Tibial nerve (tissue), 4 donors: ENCODE results near the gene RASSF5. TPM values are rescaled to one million over a fixed set of nuclear protein-coding genes. Genes with fewer than 3 reads are reported as not detected.
A peak's percentile ranks its signal among the peaks of the same experiment; 100 is the strongest.

Source experiments
- DNase-seq, 2 donors: peaks; one replicate each; pipeline ENCODE4 v3.0.0-alpha.2; 2019; ENCODE audit warnings: low spot score in 2 of 2
- H3K27ac ChIP-seq, 4 donors: fragments of 200-600 bp; sonication (generic) in 3 of 4; one replicate each; pipeline ENCODE4 v1.5.1; 2017 to 2019; ENCODE audit warnings: mild to moderate bottlenecking in 1 of 4
- H3K27me3 ChIP-seq, 2 donors: fragments of 200-600 bp; sonication (generic) in 1 of 2; one replicate each; pipeline versions ENCODE4 v1.5.1 to v1.6.0; 2017 to 2019
- H3K36me3 ChIP-seq, 3 donors: fragments of 200-600 bp; sonication (generic); one replicate each; pipeline ENCODE4 v1.5.1; 2018 to 2019
- H3K4me1 ChIP-seq, 4 donors: fragments of 200-600 bp; sonication (generic) in 3 of 4; one replicate each; pipeline ENCODE4 v1.5.1; 2017 to 2019
- H3K4me3 ChIP-seq, 4 donors: fragments of 200-600 bp; sonication (generic) in 3 of 4; one replicate each; pipeline ENCODE4 v1.5.1; 2017 to 2019; ENCODE audit warnings: mild to moderate bottlenecking in 1 of 4, moderate library complexity in 1 of 4
- H3K9me3 ChIP-seq, 4 donors: fragments of 200-600 bp; sonication (generic) in 3 of 4; one replicate each; pipeline ENCODE4 v1.5.1; 2017 to 2019
- EP300 ChIP-seq, 2 donors: sonication (generic); formaldehyde crosslinking; IDR thresholded peaks; one replicate each; pipeline ENCODE4 v1.6.1; 2017; ENCODE audit warnings: antibody characterized with exemption in 2 of 2, mild to moderate bottlenecking in 1 of 2
- POLR2A ChIP-seq, 2 donors: fragments of 450-650 bp; IDR thresholded peaks; one replicate each; pipeline ENCODE4 v1.6.1; 2017; ENCODE audit warnings: antibody characterized with exemption in 2 of 2, mild to moderate bottlenecking in 2 of 2, moderate library complexity in 2 of 2
- WGBS, 2 donors: methylation state at CpG; one replicate each; pipeline ENCODE4 v1.1.5; 2018; 5-methylcytosine and 5-hydroxymethylcytosine counted together
- total RNA-seq, 4 donors: library from RNA; depleted of rRNA; stranded (reverse); fragments of >200 nt; gene quantifications; one replicate each; pipeline ENCODE4 v1.1.0, GENCODE V29; 2016
- TF ChIP-seq, protein P1 (sequence below), 5 experiments: fragments of 200-600 bp in 3 of 5; fragments of 450-650 bp in 2 of 5; sonication (generic) in 3 of 5; IDR thresholded peaks; one replicate each; pipeline ENCODE4 v1.5.1; 2016 to 2019; ENCODE audit warnings: antibody characterized with exemption in 5 of 5, mild to moderate bottlenecking in 3 of 5, moderate library complexity in 2 of 5

Gene RASSF5, protein sequence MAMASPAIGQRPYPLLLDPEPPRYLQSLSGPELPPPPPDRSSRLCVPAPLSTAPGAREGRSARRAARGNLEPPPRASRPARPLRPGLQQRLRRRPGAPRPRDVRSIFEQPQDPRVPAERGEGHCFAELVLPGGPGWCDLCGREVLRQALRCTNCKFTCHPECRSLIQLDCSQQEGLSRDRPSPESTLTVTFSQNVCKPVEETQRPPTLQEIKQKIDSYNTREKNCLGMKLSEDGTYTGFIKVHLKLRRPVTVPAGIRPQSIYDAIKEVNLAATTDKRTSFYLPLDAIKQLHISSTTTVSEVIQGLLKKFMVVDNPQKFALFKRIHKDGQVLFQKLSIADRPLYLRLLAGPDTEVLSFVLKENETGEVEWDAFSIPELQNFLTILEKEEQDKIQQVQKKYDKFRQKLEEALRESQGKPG
- 10 to 100 TPM; 24.0 to 32.9 (median 30.2) TPM for total RNA-seq

DNA sequence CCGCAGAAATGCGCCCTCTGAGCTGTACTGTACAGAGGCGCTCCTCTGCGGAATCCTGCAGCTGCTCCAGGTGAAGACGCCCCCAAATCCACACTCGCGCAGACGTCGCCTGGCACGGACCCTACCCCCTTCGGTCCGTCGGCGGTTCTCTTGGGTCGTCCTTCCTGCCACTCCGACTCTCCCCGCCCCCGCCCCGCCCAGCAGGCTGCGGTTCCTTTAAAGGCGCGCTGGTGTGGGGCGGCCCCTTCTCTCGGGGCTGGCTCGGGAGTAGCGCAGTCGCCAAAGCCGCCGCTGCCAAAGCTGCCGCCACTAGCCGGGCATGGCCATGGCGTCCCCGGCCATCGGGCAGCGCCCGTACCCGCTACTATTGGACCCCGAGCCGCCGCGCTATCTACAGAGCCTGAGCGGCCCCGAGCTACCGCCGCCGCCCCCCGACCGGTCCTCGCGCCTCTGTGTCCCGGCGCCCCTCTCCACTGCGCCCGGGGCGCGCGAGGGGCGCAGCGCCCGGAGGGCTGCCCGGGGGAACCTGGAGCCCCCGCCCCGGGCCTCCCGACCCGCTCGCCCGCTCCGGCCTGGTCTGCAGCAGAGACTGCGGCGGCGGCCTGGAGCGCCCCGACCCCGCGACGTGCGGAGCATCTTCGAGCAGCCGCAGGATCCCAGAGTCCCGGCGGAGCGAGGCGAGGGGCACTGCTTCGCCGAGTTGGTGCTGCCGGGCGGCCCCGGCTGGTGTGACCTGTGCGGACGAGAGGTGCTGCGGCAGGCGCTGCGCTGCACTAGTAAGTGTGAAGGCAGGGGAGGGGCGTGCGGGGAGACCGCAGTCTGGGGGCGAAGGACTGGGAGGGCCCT lies at the start of gene RASSF5:
RASSF5 (plus strand) TSS at position 248 of the 846 bp plus-strand sequence; CDS start at position 320, 72 bp downstream.
- peak; percentile 86 for DNase-seq
- Histone ChIP-seq H3K4me1 (peaks cover 0 to 78% (median 11%) of the 10 kb centered on the region in 4 donors), H3K9me3 (no peaks in the 10 kb centered on the region), H3K27me3 (peaks cover 0 to 24% of the 10 kb centered on the region in 2 donors), H3K27ac (peak within 1 kb of the TSS; percentile 39 to 84 (median 62)), H3K36me3 (no peaks in the 10 kb centered on the region), H3K4me3 (peak within 1 kb of the TSS; percentile 32 to 80 (median 63))
- TF ChIP-seq, protein P1, sequence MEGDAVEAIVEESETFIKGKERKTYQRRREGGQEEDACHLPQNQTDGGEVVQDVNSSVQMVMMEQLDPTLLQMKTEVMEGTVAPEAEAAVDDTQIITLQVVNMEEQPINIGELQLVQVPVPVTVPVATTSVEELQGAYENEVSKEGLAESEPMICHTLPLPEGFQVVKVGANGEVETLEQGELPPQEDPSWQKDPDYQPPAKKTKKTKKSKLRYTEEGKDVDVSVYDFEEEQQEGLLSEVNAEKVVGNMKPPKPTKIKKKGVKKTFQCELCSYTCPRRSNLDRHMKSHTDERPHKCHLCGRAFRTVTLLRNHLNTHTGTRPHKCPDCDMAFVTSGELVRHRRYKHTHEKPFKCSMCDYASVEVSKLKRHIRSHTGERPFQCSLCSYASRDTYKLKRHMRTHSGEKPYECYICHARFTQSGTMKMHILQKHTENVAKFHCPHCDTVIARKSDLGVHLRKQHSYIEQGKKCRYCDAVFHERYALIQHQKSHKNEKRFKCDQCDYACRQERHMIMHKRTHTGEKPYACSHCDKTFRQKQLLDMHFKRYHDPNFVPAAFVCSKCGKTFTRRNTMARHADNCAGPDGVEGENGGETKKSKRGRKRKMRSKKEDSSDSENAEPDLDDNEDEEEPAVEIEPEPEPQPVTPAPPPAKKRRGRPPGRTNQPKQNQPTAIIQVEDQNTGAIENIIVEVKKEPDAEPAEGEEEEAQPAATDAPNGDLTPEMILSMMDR (IDR thresholded peaks at IDR 0.05): peak in 1 of 5 experiments; percentile 11
- peak in 1 of 2 donors; percentile 63 for TF ChIP-seq EP300 (IDR thresholded peaks at IDR 0.05)
- peak in 1 of 2 donors; percentile 61 for TF ChIP-seq POLR2A (IDR thresholded peaks at IDR 0.05)
- WGBS, 2 donors: 1 to 2% methylated on average over 12 to 35 of the region's 97 CpGs

DNA sequence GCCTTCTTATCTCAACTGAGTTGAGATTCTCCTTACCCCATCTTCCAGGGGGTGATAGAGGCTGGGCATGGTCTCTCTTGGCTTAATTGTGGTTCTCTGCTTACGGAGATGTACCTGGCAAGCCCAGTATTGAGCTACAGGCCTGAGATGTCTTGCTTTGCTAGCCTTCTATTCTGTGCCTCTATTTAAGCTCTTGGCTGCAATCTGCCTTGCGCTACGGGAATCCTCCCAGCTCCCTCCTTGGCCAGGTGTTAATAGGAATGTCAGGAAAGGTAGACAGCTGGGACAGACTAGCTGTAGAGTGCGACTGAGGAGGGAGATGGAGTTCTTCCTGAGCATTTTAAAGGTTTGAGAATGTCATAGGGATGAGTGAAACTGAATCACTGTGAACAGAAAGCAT lies 47.6 kb upstream of the RASSF5 start:
- H3K27ac ChIP-seq: peak overlapping the region in 1 of 4 donors; percentile 67
- 97% methylated on average over 4 of the region's 4 CpGs for WGBS, 2 donors
- peaks cover 0 to 46% (median 11%) of the 10 kb centered on the region in 4 donors for H3K4me1 ChIP-seq
- TF ChIP-seq POLR2A (IDR thresholded peaks at IDR 0.05) (no peak), EP300 (IDR thresholded peaks at IDR 0.05) (no peak)
- TF ChIP-seq, protein P1 (IDR thresholded peaks at IDR 0.05): no peak
- no peak for DNase-seq
- H3K4me3 ChIP-seq: no peak overlapping the region
- no peaks in the 10 kb centered on the region for H3K27me3 ChIP-seq
- H3K36me3 ChIP-seq: peaks cover 0 to 66% (median under 1%) of the 10 kb centered on the region in 3 donors
- no peaks in the 10 kb centered on the region for H3K9me3 ChIP-seq

DNA sequence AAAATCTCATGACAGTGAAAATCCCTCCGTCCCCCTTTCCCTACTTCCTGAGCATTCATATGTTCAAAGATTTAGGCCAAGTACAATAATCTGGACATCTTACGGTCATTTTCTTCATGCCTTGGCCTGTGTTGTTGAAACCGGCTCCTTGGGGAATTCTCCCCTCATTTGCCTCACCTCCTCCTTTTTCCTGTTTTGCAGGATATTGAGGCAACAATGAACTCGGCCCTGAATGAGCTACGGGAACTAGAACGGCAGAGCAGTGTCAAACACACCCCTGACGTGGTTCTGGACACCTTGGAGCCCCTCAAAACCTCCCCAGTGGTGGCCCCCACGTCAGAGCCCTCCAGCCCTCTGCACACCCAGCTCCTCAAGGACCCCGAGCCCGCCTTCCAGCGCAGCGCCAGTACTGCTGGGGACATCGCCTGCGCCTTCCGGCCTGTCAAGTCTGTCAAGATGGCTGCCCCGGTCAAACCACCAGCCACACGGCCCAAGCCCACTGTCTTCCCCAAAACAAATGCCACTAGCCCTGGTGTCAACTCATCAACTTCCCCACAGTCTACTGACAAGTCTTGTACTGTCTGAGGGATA lies 46.4 kb upstream of the RASSF5 start:
- Histone ChIP-seq H3K4me1 (peaks cover 0 to 40% (median 8%) of the 10 kb centered on the region in 4 donors), H3K27ac (peak overlapping the region in 2 of 4 donors; percentile 30 to 67), H3K9me3 (no peaks in the 10 kb centered on the region), H3K36me3 (peaks cover 0 to 54% (median 0%) of the 10 kb centered on the region in 3 donors), H3K27me3 (no peaks in the 10 kb centered on the region), H3K4me3 (no peak overlapping the region)
- 69 to 74% methylated on average over 17 of the region's 17 CpGs for whole genome bisulfite sequencing, 2 donors
- peak in 1 of 2 donors; percentile 41 for TF ChIP-seq EP300 (IDR thresholded peaks at IDR 0.05)
- TF ChIP-seq, protein P1 (IDR thresholded peaks at IDR 0.05): no peak
- DNase-seq: peak in 1 of 2 donors; percentile 31

DNA sequence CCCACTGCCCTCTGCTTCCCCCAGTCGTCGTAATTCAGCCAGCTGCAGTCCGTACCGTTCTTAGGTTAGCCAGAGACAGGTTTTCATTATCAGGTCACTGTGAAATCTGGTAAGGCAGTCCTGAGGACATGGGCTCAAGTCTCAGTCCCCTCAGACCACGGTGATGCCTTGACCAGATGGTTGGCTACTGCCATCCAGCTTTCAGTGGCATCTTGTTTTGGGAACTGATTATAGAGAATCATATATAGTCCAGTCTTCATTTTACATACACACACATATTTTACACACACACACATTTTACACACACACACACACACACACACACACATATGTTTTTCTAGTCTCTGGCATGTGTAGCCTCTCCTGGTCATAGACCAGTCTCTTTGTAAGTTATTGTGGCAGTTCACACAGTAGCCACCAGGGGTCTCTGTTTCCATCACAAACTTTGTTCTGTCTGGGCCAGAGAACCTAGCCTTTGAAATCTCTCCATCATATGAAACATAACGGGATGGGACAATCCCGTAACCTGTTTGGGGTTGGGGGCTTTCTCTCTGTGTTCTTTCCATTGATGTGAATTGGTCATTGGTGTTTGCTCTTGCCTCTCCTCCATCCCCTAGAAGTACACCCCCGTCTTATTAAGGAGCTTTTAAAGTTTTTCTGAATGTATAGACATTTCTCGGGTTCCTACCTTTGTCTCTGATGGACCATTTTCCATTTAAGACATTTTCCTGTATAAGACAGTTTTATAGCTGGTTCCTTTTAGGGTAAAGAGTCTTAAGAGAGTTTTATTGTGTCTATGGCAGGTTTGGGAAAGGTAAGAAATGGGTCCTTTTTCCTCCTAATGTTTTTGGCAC lies 45.5 kb upstream of the RASSF5 start:
- Histone ChIP-seq H3K27me3 (no peaks in the 10 kb centered on the region), H3K9me3 (no peaks in the 10 kb centered on the region), H3K36me3 (peaks cover 0 to 52% (median 0%) of the 10 kb centered on the region in 3 donors), H3K27ac (peak overlapping the region in 2 of 4 donors; percentile 30 to 67), H3K4me3 (no peak overlapping the region), H3K4me1 (peaks cover 0 to 31% (median 6%) of the 10 kb centered on the region in 4 donors)
- peak; percentile 76 to 94 for DNase-seq
- TF ChIP-seq POLR2A (IDR thresholded peaks at IDR 0.05) (no peak), EP300 (IDR thresholded peaks at IDR 0.05) (no peak)
- TF ChIP-seq, protein P1 (IDR thresholded peaks at IDR 0.05): peak; percentile 80 to 88 (median 84)
- 66 to 70% methylated on average over 9 of the region's 9 CpGs for WGBS, 2 donors
